Esophagus squamous epithelium (tissue), 5 donors: ENCODE results near the gene DUSP22. TPM values are rescaled to one million over a fixed set of nuclear protein-coding genes. Genes with fewer than 3 reads are reported as not detected.

Experiments
- DNase-seq: peaks from one replicate; lab custom pipeline; 2025; lab: John Stamatoyannopoulos, UW
- H3K27ac ChIP-seq, 4 donors: fragments of 200-600 bp; sonication (generic); one replicate each; pipeline ENCODE4 v1.5.1; 2016 to 2019; ENCODE audit warnings: mild to moderate bottlenecking in 1 of 4
- H3K27me3 ChIP-seq, 4 donors: fragments of 200-600 bp; sonication (generic); 1 replicate in 3 of 4; 2 replicates in 1 of 4; pipeline versions ENCODE4 v1.5.1 to v1.6.0; 2017 to 2021; ENCODE audit warnings: antibody characterized with exemption in 1 of 4
- H3K36me3 ChIP-seq, 3 donors: fragments of 200-600 bp; sonication (generic); one replicate each; pipeline ENCODE4 v1.5.1; 2016 to 2019
- H3K4me1 ChIP-seq, 3 donors: fragments of 200-600 bp; sonication (generic); one replicate each; pipeline ENCODE4 v1.5.1; 2017 to 2019
- H3K4me3 ChIP-seq, 4 donors: fragments of 200-600 bp; sonication (generic); 1 replicate in 3 of 4; 2 replicates in 1 of 4; pipeline ENCODE4 v1.5.1; 2016 to 2019; ENCODE audit warnings: mild to moderate bottlenecking in 2 of 4, moderate library complexity in 1 of 4
- H3K9me3 ChIP-seq, 3 donors: fragments of 200-600 bp; sonication (generic); one replicate each; pipeline ENCODE4 v1.5.1; 2016 to 2019
- POLR2A ChIP-seq, 4 donors: fragments of 450-650 bp; IDR thresholded peaks; one replicate each; pipeline ENCODE4 v1.6.1; 2017; ENCODE audit warnings: antibody characterized with exemption in 4 of 4, mild to moderate bottlenecking in 4 of 4, moderate library complexity in 3 of 4
- WGBS, 2 donors: methylation state at CpG; one replicate each; pipeline ENCODE4 v1.1.5; 2018; 5-methylcytosine and 5-hydroxymethylcytosine counted together
- intact Hi-C: fragments of 100-400 bp; cut with DNase I; formaldehyde crosslinking; loops from one replicate; pipeline ENCODE4 v1.15.0; 2022
- total RNA-seq, 4 donors: library from RNA; depleted of rRNA; stranded (reverse); fragments of >200 nt; gene quantifications; one replicate each; pipeline ENCODE4 v1.1.0, GENCODE V29; 2016
- TF ChIP-seq, protein P1 (sequence below), 6 experiments: fragments of 450-650 bp in 4 of 6; fragments of 200-600 bp in 2 of 6; sonication (generic) in 2 of 6; IDR thresholded peaks; one replicate each; pipeline ENCODE4 v1.5.1; 2016 to 2019; ENCODE audit warnings: antibody characterized with exemption in 6 of 6, mild to moderate bottlenecking in 4 of 6, moderate library complexity in 4 of 6
- donor health status: DM: yes; HTN: yes; CAD: no.

The DUSP22 gene
- total RNA-seq, 4 donors from 2014 or later = 34.2 to 54.6 (median 45.2) TPM

DNA sequence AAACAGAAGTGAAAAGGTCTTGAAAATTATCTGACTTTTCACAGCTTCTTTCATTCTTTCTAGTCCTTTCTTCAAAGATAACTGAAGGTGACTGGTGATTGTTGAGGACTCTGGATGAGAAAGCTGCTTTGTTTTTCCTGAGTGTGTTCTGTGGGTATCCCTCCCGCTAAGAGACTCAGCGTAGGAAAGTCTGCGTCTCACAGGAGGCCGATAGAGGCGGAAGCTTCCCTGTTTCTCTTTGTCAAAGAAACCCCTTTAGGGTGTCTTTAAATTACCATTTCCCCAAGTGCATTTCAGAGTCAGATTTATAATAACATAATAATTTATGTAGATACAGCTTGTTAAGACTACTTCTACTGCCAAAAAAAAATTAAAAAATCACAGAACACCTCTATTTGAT is 68.1 kb downstream of the DUSP22 start:
- Histone ChIP-seq H3K4me3 (no peak overlapping the region), H3K36me3 (no peaks in the 10 kb centered on the region), H3K9me3 (peaks cover 0 to 19% (median 0%) of the 10 kb centered on the region in 3 donors), H3K27me3 (no peaks in the 10 kb centered on the region), H3K4me1 (peaks cover 0 to 12% (median 0%) of the 10 kb centered on the region in 3 donors), H3K27ac (no peak overlapping the region)
- no peak for TF ChIP-seq POLR2A (IDR thresholded peaks at IDR 0.05)
- TF ChIP-seq, protein P1, sequence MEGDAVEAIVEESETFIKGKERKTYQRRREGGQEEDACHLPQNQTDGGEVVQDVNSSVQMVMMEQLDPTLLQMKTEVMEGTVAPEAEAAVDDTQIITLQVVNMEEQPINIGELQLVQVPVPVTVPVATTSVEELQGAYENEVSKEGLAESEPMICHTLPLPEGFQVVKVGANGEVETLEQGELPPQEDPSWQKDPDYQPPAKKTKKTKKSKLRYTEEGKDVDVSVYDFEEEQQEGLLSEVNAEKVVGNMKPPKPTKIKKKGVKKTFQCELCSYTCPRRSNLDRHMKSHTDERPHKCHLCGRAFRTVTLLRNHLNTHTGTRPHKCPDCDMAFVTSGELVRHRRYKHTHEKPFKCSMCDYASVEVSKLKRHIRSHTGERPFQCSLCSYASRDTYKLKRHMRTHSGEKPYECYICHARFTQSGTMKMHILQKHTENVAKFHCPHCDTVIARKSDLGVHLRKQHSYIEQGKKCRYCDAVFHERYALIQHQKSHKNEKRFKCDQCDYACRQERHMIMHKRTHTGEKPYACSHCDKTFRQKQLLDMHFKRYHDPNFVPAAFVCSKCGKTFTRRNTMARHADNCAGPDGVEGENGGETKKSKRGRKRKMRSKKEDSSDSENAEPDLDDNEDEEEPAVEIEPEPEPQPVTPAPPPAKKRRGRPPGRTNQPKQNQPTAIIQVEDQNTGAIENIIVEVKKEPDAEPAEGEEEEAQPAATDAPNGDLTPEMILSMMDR (IDR thresholded peaks at IDR 0.05) = no peak
- intact Hi-C loops = no loop called here
- WGBS, 2 donors = 78 to 84% methylated on average over 5 of the region's 5 CpGs
- no peak for DNase-seq

DNA sequence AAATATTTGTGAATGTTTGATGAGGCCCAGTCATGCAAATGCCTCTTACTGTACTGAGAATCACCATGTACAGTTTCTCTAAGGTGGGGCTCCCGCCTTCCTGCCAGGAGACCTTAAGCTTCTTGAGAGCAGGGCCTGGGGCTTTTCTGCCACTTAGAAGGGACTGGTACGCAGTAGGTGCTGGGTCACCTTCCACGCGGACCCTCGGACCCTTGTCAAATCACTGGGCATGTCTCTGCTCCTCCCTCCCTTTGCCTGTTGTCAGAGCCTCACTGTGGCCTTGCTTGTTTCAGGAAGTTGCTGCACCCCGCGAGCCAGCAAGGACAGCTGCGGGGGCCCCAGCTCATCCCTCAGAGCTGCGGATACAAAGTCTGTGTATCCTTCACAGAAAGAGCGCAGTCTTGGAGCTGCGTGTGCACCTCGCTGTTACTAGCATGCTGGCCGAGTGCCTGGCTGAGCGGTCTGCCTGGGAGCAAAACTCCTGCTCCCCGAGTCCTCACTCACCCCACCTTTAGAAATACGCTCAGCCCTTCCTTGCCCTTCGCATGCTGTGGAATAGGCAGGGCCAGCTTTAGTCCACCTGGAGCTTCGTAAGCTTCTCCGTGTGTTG is 68.6 kb downstream of the DUSP22 start:
- TF ChIP-seq, protein P1 (IDR thresholded peaks at IDR 0.05) = no peak
- no peak for TF ChIP-seq POLR2A (IDR thresholded peaks at IDR 0.05)
- no peak overlapping the region for H3K27ac ChIP-seq
- peaks cover 0 to 12% (median 0%) of the 10 kb centered on the region in 3 donors for H3K4me1 ChIP-seq
- peaks cover 0 to 19% (median 0%) of the 10 kb centered on the region in 3 donors for H3K9me3 ChIP-seq
- H3K27me3 ChIP-seq = no peaks in the 10 kb centered on the region
- 72 to 76% methylated on average over 19 of the region's 19 CpGs for WGBS, 2 donors
- intact Hi-C loops = no loop called here
- DNase-seq = no peak
- H3K4me3 ChIP-seq = no peak overlapping the region
- no peaks in the 10 kb centered on the region for H3K36me3 ChIP-seq

DNA sequence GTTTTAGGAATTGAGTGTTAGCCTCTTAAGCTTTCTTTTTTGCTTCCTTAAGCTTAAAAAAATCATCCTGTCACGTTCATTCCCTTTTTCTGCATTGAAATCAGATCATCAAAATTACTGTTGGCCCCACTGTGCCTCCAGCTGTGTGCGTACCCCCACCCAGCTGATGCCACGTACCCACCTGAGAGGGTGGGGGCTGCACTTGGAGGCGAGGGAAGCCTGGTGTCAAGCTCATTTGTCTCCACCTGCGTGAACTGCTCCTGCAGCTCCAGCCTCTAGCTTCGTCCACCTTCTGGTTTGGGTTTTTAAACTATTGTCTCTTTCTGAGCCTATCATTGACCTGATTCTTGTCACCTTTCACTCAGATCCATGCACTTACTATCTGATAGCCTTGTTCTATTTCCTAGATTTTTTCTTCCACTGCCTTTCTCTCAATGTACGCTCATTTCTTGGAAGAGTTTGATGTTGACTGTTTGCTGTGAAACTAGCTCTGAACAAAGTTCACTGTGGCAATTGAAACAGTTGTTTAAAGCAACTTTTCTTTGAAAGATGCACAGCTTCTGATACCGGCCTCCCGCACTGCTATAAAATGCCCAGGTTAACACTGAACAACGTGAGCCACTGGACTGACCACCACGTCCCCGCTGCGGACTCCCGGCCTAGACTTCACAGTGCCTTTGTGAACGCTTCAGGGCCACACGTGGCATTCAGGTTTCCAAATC is 69.3 kb downstream of the DUSP22 start:
- intact Hi-C loops = no loop called here
- DNase-seq = no peak
- H3K36me3 ChIP-seq = no peaks in the 10 kb centered on the region
- no peak overlapping the region for H3K4me3 ChIP-seq
- H3K27ac ChIP-seq = no peak overlapping the region
- peaks cover 0 to 19% (median 0%) of the 10 kb centered on the region in 3 donors for H3K9me3 ChIP-seq
- peaks cover 0 to 12% (median 0%) of the 10 kb centered on the region in 3 donors for H3K4me1 ChIP-seq
- WGBS, 2 donors = 79% methylated on average over 16 of the region's 16 CpGs
- TF ChIP-seq, protein P1 (IDR thresholded peaks at IDR 0.05) = no peak
- no peaks in the 10 kb centered on the region for H3K27me3 ChIP-seq

DNA sequence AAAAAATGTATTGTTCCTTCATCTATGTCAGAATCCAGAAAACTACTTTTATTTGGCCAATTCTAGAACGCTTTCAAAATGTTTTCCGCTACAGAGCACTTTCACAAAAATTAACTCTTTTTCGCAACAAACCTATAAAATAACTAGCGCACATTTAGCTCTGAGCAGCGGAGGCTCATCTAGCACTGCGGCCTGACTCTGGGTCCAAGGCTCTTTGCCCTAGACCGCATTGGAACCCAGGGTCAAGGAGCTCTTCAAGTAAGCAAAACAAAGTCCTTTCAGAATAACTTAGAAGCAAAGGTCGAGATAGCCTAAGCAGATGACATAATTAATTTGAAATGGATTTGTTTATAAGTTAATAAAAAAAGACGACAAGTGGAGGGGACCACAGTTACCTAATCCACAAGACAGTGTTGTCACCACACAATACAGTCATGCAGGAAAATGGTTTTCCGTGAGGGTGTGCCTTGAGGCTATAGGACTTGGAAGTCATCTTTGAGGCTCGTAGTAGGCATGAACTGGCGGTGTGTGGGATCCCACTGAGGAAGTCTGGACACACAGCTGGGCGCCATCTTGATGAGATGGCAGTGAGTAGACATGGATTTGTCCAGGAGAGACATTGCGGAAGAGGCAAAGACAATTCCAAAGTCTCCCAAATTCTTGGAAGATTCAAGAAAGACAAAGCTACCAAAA is 70.1 kb downstream of the DUSP22 start:
- whole genome bisulfite sequencing, 2 donors = 76 to 77% methylated on average over 14 of the region's 14 CpGs
- Histone ChIP-seq H3K9me3 (peaks cover 0 to 19% (median 0%) of the 10 kb centered on the region in 3 donors), H3K27ac (no peak overlapping the region), H3K36me3 (no peaks in the 10 kb centered on the region), H3K27me3 (peaks cover 0 to 5% (median 0%) of the 10 kb centered on the region in 4 donors), H3K4me3 (no peak overlapping the region), H3K4me1 (peaks cover 0 to 12% (median 0%) of the 10 kb centered on the region in 3 donors)
- TF ChIP-seq POLR2A (IDR thresholded peaks at IDR 0.05) = no peak
- TF ChIP-seq, protein P1 (IDR thresholded peaks at IDR 0.05) = no peak
- intact Hi-C loops = no loop called here
- DNase-seq = no peak

DNA sequence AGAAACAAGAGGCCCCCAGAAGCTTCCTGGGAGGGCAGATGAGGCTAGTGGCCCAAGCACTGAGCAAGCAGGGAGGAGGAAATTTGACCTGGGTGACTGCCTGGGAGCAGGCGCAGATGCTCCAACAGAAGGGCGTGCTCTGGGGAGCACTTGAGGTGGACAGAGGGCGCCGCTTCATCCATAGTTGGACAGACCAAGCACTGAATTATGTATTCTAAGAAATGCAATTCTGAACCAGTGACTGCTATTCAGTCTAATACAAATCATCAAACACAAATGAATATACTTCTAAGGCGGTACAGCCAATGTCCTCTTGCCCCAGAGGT is 70.6 kb downstream of the DUSP22 start:
- H3K4me3 ChIP-seq = no peak overlapping the region
- peaks cover 0 to 19% (median 0%) of the 10 kb centered on the region in 3 donors for H3K9me3 ChIP-seq
- no peaks in the 10 kb centered on the region for H3K36me3 ChIP-seq
- intact Hi-C loops = no loop called here
- H3K27me3 ChIP-seq = peaks cover 0 to 10% (median 0%) of the 10 kb centered on the region in 4 donors
- 79 to 82% methylated on average over 5 of the region's 5 CpGs for WGBS, 2 donors
- TF ChIP-seq, protein P1 (IDR thresholded peaks at IDR 0.05) = no peak
- TF ChIP-seq POLR2A (IDR thresholded peaks at IDR 0.05) = no peak
- no peak for DNase-seq
- H3K4me1 ChIP-seq = peaks cover 0 to 12% (median 0%) of the 10 kb centered on the region in 3 donors
- H3K27ac ChIP-seq = no peak overlapping the region
